GM13977 (cell line): Measurements from ENCODE around the gene CTXN1.

Experiments
- DNase-seq: peaks from one replicate; pipeline ENCODE4 v3.0.0; 2012; ENCODE audit warnings: low spot score
- in situ Hi-C: fragments of 300-500 bp; cut with MboI; formaldehyde crosslinking; loops from one replicate; pipeline ENCODE4 v1.12.0; 2022; ENCODE audit warnings: low sequenced_read_pairs, low pct_unique_long_range_greater_than_20kb, mixed read lengths, inconsistent platforms; ENCODE audit not compliant: unreplicated experiment
- TF ChIP-seq, protein P1 (sequence below): IDR thresholded peaks from 2 replicates; pipeline ENCODE4 v1.5.1; 2012; ENCODE audit warnings: mild to moderate bottlenecking, control low read depth; ENCODE audit not compliant: insufficient read depth; ENCODE audit errors: extremely low read depth, missing control alignments

The CTXN1 gene

DNA sequence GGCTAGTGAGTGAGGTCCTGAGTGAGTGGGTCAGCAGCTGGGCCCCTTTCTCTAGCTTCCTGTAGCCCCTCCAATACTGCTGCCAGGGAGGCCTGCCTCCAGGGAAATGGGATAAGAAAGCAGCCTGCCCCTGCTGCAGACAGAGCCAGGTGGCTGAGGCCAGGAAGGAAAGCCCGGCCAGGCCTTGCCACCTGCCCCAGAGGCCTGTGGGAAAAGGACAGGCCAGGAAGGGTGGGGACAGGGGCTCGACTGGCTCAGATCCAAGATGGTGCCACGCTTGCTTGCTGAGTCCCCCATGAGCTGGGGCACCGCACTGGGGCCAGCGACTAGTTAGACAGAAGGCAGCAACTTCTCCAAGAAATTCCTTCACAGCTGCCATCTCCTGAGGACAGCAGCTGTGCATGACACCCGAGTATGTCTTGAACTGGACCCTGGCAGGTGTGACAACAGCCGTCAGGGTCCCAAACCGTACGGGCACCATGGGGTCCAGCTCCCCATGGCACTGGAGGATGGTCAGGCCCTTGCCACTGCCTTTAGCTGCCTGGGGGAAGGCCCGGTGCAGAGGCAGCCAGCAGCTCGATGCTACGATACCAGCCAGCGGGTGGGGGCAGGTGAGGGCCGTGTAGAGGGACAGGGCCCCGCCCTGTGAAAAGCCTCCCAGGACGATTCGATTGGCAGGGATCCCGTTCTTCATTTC, 46.7 kb downstream of the CTXN1 start:
- no peak for DNase-seq
- in situ Hi-C loops = no loop called here
- TF ChIP-seq, protein P1, sequence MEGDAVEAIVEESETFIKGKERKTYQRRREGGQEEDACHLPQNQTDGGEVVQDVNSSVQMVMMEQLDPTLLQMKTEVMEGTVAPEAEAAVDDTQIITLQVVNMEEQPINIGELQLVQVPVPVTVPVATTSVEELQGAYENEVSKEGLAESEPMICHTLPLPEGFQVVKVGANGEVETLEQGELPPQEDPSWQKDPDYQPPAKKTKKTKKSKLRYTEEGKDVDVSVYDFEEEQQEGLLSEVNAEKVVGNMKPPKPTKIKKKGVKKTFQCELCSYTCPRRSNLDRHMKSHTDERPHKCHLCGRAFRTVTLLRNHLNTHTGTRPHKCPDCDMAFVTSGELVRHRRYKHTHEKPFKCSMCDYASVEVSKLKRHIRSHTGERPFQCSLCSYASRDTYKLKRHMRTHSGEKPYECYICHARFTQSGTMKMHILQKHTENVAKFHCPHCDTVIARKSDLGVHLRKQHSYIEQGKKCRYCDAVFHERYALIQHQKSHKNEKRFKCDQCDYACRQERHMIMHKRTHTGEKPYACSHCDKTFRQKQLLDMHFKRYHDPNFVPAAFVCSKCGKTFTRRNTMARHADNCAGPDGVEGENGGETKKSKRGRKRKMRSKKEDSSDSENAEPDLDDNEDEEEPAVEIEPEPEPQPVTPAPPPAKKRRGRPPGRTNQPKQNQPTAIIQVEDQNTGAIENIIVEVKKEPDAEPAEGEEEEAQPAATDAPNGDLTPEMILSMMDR = no peak

DNA sequence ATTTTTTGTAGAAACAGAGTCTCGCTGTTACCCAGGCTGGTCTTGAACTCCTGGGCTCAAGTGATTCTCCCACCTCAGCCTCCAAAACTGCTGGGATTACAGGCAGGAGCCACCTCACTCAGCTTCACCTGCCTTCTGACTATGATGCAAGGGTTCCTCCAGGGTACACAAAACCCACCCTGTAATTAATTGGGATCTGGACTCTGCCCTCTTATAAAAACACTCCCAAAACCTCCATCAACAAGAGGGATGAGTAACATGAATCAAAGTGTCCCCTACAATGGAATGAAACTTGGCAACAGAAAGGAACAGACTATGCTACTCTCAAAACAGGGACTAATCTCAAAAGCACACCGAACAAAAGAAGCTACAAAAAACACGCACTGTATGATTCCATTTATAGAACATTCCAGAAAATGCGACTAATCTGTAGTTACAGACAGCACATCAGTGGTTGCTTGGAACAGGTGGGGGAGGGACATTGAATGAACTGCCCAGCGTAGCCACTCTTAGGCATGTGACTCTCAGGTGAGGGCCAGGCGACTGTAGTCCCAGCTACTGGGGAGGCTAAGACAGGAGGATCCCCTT, 48.6 kb downstream of the CTXN1 start:
- TF ChIP-seq, protein P1 = no peak
- DNase-seq = no peak
- in situ Hi-C loops = no loop called here

DNA sequence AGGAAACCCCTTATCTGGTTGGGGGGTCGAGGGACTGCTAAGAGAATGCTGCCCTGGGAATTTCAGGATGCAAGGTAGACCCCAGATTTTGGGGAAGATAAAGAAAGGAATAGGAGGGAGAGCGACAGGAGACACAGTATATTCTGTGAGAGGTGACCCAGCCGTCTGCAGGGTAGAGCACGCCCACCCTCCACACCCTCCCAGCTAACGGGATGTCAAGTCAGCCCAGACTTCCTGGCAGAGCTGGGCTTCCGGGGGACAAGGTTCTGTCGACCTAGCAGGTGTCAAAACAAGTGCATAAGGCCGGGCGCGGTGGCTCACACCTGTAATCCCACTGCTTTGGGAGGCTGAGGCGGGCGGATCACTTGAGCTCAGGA, 51.0 kb downstream of the CTXN1 start:
- no peak for DNase-seq
- in situ Hi-C loops = no loop called here
- TF ChIP-seq, protein P1 = no peak
